ENCODE measurements around the gene TLN1.
A peak's percentile ranks its signal among the peaks of the same experiment; 100 is the strongest.

Gene TLN1

GRCh38 chr9:35688558-35689541 is 43.1 kb downstream of the TLN1 start:
- peak; percentile 81 for DNase-seq (ENCODE audit: low read depth)

GRCh38 chr9:35687972-35688557 is 43.9 kb downstream of the TLN1 start:
- H3K27me3 ChIP-seq (replicated peaks; ENCODE audit: control insufficient read depth, insufficient read depth, low read length) = no peaks in the 10 kb centered on the region
- no peaks in the 10 kb centered on the region for H3K9me3 ChIP-seq (ENCODE audit: control insufficient read depth, low read length)
- peaks cover 38% of the 10 kb centered on the region for H3K36me3 ChIP-seq (ENCODE audit: control insufficient read depth, insufficient read depth, low read length, severe bottlenecking)
- DNase-seq (ENCODE audit: low read depth) = no peak
- H3K4me1 ChIP-seq (ENCODE audit: control insufficient read depth, insufficient read depth, low read length) = peaks cover 47% of the 10 kb centered on the region
- H3K9ac ChIP-seq (ENCODE audit: low read length) = peak overlapping the region; percentile 98
- peak overlapping the region; percentile 89 for H3K4me3 ChIP-seq (ENCODE audit: low read length)

More at GRCh38 chr9:35688558-35689541, 43.1 kb downstream of the TLN1 start:
- H3K9me3 ChIP-seq (ENCODE audit: control insufficient read depth, low read length) = no peaks in the 10 kb centered on the region
- H3K27me3 ChIP-seq (replicated peaks; ENCODE audit: control insufficient read depth, insufficient read depth, low read length) = no peaks in the 10 kb centered on the region
- peak overlapping the region; percentile 89 for H3K4me3 ChIP-seq (ENCODE audit: low read length)
- peak overlapping the region; percentile 98 for H3K9ac ChIP-seq (ENCODE audit: low read length)
- peaks cover 31% of the 10 kb centered on the region for H3K36me3 ChIP-seq (ENCODE audit: control insufficient read depth, insufficient read depth, low read length, severe bottlenecking)
- peaks cover 47% of the 10 kb centered on the region for H3K4me1 ChIP-seq (ENCODE audit: control insufficient read depth, insufficient read depth, low read length)

- no peaks in the 10 kb centered on the region for H3K27me3 ChIP-seq (replicated peaks; ENCODE audit: control insufficient read depth, insufficient read depth, low read length)
- H3K9me3 ChIP-seq (ENCODE audit: control insufficient read depth, low read length) = no peaks in the 10 kb centered on the region
- DNase-seq (ENCODE audit: low read depth) = no peak
- peak overlapping the region; percentile 98 for H3K9ac ChIP-seq (ENCODE audit: low read length)
- peaks cover 46% of the 10 kb centered on the region for H3K36me3 ChIP-seq (ENCODE audit: control insufficient read depth, insufficient read depth, low read length, severe bottlenecking)
- H3K4me1 ChIP-seq (ENCODE audit: control insufficient read depth, insufficient read depth, low read length) = peaks cover 47% of the 10 kb centered on the region
- H3K4me3 ChIP-seq (ENCODE audit: low read length) = peak overlapping the region; percentile 89
Observed at GRCh38 chr9:35687306-35687705, 44.7 kb downstream of the TLN1 start.

- Histone ChIP-seq H3K4me3 (ENCODE audit: low read length) (peak overlapping the region; percentile 89), H3K9ac (ENCODE audit: low read length) (peak overlapping the region; percentile 98), H3K4me1 (ENCODE audit: control insufficient read depth, insufficient read depth, low read length) (peaks cover 42% of the 10 kb centered on the region), H3K9me3 (ENCODE audit: control insufficient read depth, low read length) (no peaks in the 10 kb centered on the region), H3K27me3 (replicated peaks; ENCODE audit: control insufficient read depth, insufficient read depth, low read length) (no peaks in the 10 kb centered on the region), H3K36me3 (ENCODE audit: control insufficient read depth, insufficient read depth, low read length, severe bottlenecking) (peaks cover 54% of the 10 kb centered on the region)
- DNase-seq (ENCODE audit: low read depth) = peak; percentile 42
Observed at GRCh38 chr9:35686222-35687203, 45.5 kb downstream of the TLN1 start.

- peaks cover 54% of the 10 kb centered on the region for H3K36me3 ChIP-seq (ENCODE audit: control insufficient read depth, insufficient read depth, low read length, severe bottlenecking)
- H3K27me3 ChIP-seq (replicated peaks; ENCODE audit: control insufficient read depth, insufficient read depth, low read length) = no peaks in the 10 kb centered on the region
- no peak for DNase-seq (ENCODE audit: low read depth)
- H3K4me1 ChIP-seq (ENCODE audit: control insufficient read depth, insufficient read depth, low read length) = peaks cover 39% of the 10 kb centered on the region
- no peak overlapping the region for H3K4me3 ChIP-seq (ENCODE audit: low read length)
- no peaks in the 10 kb centered on the region for H3K9me3 ChIP-seq (ENCODE audit: control insufficient read depth, low read length)
- peak overlapping the region; percentile 39 for H3K9ac ChIP-seq (ENCODE audit: low read length)
Observed at GRCh38 chr9:35685506-35685905, 46.5 kb downstream of the TLN1 start.

GRCh38 chr9:35684921-35685320 is 47.1 kb downstream of the TLN1 start:
- H3K9ac ChIP-seq (ENCODE audit: low read length) = peak overlapping the region; percentile 43
- no peak overlapping the region for H3K4me3 ChIP-seq (ENCODE audit: low read length)
- peaks cover 54% of the 10 kb centered on the region for H3K36me3 ChIP-seq (ENCODE audit: control insufficient read depth, insufficient read depth, low read length, severe bottlenecking)
- peaks cover 39% of the 10 kb centered on the region for H3K4me1 ChIP-seq (ENCODE audit: control insufficient read depth, insufficient read depth, low read length)
- no peak for DNase-seq (ENCODE audit: low read depth)
- no peaks in the 10 kb centered on the region for H3K9me3 ChIP-seq (ENCODE audit: control insufficient read depth, low read length)
- H3K27me3 ChIP-seq (replicated peaks; ENCODE audit: control insufficient read depth, insufficient read depth, low read length) = no peaks in the 10 kb centered on the region

- no peaks in the 10 kb centered on the region for H3K9me3 ChIP-seq (ENCODE audit: control insufficient read depth, low read length)
- no peaks in the 10 kb centered on the region for H3K27me3 ChIP-seq (replicated peaks; ENCODE audit: control insufficient read depth, insufficient read depth, low read length)
- peaks cover 28% of the 10 kb centered on the region for H3K4me1 ChIP-seq (ENCODE audit: control insufficient read depth, insufficient read depth, low read length)
- no peak for DNase-seq (ENCODE audit: low read depth)
- no peak overlapping the region for H3K9ac ChIP-seq (ENCODE audit: low read length)
- no peak overlapping the region for H3K4me3 ChIP-seq (ENCODE audit: low read length)
- H3K36me3 ChIP-seq (ENCODE audit: control insufficient read depth, insufficient read depth, low read length, severe bottlenecking) = peaks cover 53% of the 10 kb centered on the region
Observed at GRCh38 chr9:35683323-35683722, 48.7 kb downstream of the TLN1 start.

GRCh38 chr9:35682520-35683315 is 49.3 kb downstream of the TLN1 start:
- H3K4me3 ChIP-seq (ENCODE audit: low read length) = no peak overlapping the region
- no peak for DNase-seq (ENCODE audit: low read depth)
- H3K36me3 ChIP-seq (ENCODE audit: control insufficient read depth, insufficient read depth, low read length, severe bottlenecking) = peaks cover 47% of the 10 kb centered on the region
- peaks cover 22% of the 10 kb centered on the region for H3K4me1 ChIP-seq (ENCODE audit: control insufficient read depth, insufficient read depth, low read length)
- no peaks in the 10 kb centered on the region for H3K9me3 ChIP-seq (ENCODE audit: control insufficient read depth, low read length)
- no peak overlapping the region for H3K9ac ChIP-seq (ENCODE audit: low read length)
- H3K27me3 ChIP-seq (replicated peaks; ENCODE audit: control insufficient read depth, insufficient read depth, low read length) = no peaks in the 10 kb centered on the region

GRCh38 chr9:35682051-35682450 is 49.9 kb downstream of the TLN1 start:
- H3K27me3 ChIP-seq (replicated peaks; ENCODE audit: control insufficient read depth, insufficient read depth, low read length) = no peaks in the 10 kb centered on the region
- peaks cover 43% of the 10 kb centered on the region for H3K36me3 ChIP-seq (ENCODE audit: control insufficient read depth, insufficient read depth, low read length, severe bottlenecking)
- H3K9me3 ChIP-seq (ENCODE audit: control insufficient read depth, low read length) = no peaks in the 10 kb centered on the region
- no peak overlapping the region for H3K4me3 ChIP-seq (ENCODE audit: low read length)
- H3K4me1 ChIP-seq (ENCODE audit: control insufficient read depth, insufficient read depth, low read length) = peaks cover 16% of the 10 kb centered on the region
- no peak for DNase-seq (ENCODE audit: low read depth)
- H3K9ac ChIP-seq (ENCODE audit: low read length) = no peak overlapping the region

GRCh38 chr9:35681341-35682002 is 50.5 kb downstream of the TLN1 start:
- no peaks in the 10 kb centered on the region for H3K9me3 ChIP-seq (ENCODE audit: control insufficient read depth, low read length)
- no peak overlapping the region for H3K9ac ChIP-seq (ENCODE audit: low read length)
- no peak for DNase-seq (ENCODE audit: low read depth)
- H3K27me3 ChIP-seq (replicated peaks; ENCODE audit: control insufficient read depth, insufficient read depth, low read length) = no peaks in the 10 kb centered on the region
- H3K36me3 ChIP-seq (ENCODE audit: control insufficient read depth, insufficient read depth, low read length, severe bottlenecking) = peaks cover 43% of the 10 kb centered on the region
- no peak overlapping the region for H3K4me3 ChIP-seq (ENCODE audit: low read length)
- peaks cover 10% of the 10 kb centered on the region for H3K4me1 ChIP-seq (ENCODE audit: control insufficient read depth, insufficient read depth, low read length)

Measured in adipocyte (in vitro differentiated cells).